Measurements from ENCODE around the gene DUSP16.

GRCh38 chr12:12610711-12611110 lies 48.0 kb upstream of the DUSP16 start:
- no peak for TF ChIP-seq ZNF384 (IDR thresholded peaks at IDR 0.05)
- no peak for TF ChIP-seq ELF4 (IDR thresholded peaks at IDR 0.05)
- no peak for TF ChIP-seq CTBP1 (IDR thresholded peaks at IDR 0.05; ENCODE audit: borderline replicate concordance)
- no peak for TF ChIP-seq SP1 (IDR thresholded peaks at IDR 0.05)
- TF ChIP-seq FOXA1 (IDR thresholded peaks at IDR 0.05), result no peak

All from HEK293T (cell line).